GF-D8 (cell line): ENCODE measurements around the gene GNAZ.

ENCODE experiments used
- DNase-seq: peaks from one replicate; lab custom pipeline; 2025; lab: John Stamatoyannopoulos, UW

Gene GNAZ

DNA sequence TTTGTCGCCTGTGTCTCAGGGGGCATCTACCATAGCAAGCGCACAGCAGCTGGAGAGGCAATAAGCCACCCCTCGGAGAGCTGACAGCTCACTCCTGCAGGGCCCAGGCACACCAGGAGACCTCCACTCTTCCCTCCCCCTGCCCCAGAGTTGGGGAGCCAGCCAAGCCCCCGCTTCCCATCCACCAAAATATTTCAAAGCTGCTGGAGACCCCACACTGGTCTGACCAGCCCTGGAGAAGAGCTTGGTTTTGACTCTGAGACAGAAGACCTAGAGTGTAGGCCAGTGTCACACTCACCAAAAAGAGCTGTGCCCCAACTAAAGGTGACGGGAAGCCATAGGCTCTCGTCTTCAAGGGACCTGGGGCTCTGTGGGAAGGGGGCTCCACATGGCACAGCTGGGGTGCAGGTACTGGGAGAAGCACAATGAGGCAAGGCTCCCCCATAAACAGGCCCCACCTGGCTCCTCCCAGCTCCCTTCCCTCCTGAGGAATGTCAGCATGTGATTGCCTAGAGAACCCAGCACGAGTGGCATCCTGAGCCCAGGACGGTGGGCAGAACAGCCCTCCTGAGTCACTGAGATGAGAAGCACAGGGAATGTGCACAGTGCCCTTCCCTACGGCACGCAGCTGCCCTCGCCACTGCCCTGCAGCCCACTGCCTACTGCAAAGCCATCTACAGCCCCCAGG lies 5.8 kb upstream of the GNAZ start:
- DNase-seq, result no peak

- DNase-seq, result no peak
Observed at GRCh38 chr22:23065069-23065451, 5.3 kb upstream of the GNAZ start.

DNA sequence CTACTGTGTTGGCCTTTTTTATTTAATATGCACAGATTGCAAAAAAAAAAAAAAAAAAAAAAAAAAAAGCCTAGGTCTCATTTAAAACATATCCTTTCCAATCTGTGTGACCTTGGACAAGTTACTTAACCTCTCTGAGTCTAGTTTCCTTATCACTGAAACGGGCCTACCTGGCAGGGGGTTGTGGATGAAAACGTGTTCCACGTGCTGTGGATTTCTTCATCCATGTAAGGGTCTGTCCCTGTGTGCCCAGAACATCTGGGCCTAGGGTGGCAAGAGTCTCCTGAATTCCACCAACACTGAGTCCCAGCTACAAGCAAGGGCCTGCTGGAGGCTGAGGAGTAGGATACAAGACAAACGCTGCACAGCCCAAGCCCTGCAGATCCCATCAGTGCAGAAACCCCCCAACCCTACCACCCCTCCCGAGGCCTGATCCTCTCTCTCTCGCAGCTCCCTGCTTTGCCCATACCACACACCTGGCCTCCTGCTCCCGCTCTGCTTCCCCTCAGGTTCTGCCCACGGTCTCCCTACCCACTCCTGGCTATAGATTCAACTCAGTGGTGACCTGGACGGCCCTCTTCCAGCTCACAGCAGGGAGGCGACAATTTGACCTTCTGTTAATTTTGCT lies 4.7 kb upstream of the GNAZ start:
- no peak for DNase-seq

DNA sequence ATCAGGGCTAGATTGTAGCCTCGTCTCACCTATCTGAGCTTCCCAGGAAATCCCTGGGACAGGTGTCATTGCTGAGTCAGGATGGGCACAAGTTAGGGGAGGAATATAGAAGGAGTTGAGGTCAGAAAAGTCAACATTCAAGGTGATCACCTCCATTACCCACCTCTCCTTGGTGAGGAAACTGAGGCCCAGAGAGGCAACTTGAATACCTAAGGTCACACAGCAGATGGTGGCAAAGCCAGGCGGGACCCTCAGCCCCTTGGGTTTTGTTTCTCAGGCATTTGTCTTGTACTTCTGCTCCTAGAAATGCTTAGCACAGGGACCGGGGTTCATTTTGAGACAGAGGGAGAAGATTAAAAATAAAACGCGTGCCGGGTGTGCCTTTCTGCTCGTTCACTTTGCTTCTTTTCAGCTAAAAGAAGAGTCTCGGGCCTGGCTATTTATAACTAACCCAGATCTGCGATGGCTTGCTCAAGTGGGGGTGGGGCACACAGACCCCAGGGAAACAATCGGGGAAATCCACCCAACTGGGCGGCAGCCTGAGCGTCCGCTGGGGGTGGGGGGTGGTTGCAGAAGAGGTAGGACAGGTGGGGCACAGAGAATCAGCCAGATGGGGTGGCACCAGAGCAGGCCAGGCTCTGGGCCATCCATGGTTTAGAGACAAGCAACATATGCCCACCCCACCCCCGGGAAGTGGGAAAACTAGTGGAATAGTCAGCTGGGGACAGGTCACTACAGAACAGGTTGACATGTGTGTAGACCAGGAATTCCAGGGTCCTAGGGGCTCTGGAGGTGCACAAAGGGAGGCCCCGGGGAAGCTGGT lies 3.9 kb upstream of the GNAZ start:
- DNase-seq, result no peak

DNA sequence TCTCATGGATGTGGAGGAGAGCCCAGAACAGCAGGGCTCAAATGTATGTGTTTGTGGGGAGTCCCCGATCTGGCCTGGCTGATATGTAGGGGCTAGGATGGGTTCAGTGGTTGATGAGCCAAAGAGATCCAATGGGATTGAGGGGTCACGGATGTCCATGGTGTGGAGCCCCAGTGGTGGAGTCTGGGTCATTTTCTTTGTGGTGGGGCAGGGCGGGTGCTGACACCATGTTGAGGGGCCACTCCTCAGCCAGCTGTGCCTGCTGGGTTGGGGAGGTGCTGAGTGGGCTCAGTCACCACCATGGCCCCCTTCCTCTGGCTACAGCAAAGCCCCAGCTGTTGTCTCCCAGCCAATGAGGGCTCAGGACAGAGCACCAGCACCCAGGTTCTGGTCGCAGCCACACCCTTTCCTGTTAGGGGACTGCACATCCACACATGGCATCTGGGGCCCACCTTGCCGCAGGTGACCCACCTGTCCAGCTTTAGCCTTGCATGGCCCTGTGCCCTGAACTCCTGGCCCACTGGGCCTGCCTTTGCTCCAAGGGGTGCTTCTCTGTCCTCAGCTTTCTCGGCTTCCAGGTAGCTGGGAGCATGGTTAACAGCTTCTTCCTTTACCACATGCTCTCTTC lies 3.2 kb upstream of the GNAZ start:
- no peak for DNase-seq

DNA sequence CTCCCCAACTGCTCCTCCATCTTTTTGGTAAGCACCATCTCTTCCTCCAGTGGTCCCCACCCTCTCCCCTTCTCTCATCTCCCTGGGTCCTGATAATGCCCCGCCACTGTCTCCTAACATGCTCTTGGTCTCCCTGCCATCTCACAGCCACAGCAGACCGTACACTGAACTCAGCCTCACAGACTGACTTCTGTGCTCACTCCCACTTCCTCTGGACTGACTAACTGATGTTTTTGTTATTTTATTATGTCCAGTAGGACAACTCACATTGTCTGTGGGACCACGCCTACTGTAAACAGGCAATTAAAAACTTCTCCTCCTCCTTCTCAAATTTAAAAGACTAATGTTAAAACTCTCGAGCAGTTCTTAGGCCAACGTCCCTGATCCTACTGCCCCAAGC lies 2.6 kb upstream of the GNAZ start:
- DNase-seq, result no peak

DNA sequence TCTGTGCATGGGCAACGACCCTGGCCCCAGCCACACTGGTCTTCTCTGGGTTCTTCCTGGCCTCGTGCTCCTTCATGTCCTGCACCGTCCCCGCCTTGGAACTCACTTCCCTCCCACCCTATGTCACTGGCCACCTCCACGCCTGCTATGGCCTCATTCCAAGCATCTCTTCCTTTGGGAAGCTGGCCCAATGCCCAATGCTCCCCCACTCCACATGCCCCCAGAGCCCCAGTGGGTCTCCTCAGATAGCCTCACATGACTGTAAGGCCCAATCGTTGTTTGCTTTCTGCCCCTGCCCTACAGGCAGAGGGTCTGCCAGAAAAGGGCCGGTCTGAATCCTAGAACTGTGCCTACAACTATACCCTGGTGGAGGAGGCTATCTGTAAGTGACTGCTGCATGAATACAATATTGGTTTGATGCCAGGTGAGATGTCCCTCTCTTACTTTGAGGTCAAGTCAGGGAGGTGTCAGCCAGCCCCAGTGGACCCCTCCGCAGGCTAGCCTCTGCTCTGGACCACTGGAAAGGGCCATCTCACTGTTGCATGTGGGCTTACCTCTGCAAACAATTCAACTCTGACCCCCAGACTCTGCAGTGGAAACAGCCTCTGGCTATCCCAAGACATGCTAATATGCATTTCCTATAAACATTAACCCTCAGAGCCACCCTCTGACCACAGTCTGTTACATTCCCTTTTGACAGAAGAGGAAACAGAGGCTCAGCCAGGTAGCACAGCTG lies 2.1 kb upstream of the GNAZ start:
- no peak for DNase-seq

DNA sequence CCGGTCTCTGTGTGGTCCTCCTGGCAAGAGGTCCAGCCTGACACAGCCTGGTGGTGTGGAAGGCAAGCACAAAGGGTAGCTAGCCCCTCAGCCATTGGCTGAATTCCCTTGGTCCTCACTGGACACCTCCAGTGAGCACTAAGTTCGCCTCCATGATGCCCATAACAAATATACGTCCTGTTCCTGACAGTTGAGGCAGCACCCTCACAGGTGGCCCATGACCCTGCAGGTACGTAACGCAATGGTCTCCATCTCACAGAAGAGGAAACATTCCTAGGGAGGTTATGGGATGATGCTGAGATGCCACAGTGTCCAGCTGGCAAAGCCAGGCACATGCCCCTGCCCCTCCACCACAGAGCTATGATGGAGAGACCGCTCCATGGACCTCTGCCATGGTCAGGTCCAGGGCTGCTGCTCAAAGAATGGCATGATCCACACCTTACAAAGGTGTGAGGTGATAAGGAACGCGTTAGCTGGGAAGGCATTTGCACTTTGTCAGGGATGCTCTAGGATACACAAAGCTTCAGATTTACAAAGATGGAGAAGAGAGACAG lies 1.4 kb upstream of the GNAZ start:
- DNase-seq, result no peak

DNA sequence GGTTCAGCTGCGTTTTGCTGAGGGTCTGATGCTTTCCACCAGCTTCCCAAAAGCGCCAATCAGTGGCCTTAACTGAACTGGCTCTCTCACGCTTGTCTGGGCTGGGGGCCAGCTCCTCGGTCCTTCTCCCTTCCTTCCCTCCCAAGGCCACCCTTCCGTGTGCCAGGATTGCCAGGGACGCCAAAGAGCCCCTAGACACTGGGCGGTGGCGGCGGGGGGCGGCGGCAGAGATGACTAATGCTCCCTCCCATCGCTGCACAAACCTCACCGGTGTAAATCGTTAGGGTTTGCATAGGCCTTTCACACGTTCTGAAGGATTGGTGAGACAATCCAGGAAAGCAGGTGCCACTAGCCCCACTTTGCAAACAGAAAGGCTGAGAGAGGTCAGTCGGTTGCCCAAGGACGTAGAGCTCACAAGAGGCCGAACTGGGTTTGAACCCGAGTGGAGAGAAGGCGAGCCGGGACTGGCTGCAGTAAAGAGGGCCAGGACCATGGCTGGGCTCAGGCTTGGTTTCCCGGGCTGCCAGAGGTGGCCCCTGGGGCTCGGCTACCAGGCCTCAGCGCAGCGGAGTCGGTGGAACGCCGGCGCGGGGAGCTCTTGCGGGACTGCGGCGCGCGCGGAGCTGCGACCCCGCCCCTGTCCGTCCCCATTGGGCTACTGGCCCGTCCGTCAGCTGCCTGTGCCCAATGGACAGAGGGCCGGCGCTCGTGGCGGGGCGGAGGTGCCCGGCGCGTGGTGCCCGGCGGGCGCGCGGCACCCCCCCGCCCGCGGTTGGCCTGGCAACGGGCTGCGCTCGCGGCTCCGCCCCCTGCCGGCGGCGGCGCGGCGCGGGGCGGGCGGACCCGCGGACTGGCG lies 589 bp upstream of the GNAZ start:
- no peak for DNase-seq

- DNase-seq, result no peak
Observed at GRCh38 chr22:23071230-23072076, 1.1 kb downstream of the GNAZ start.

- DNase-seq, result no peak
Observed at GRCh38 chr22:23072077-23072910, 2.0 kb downstream of the GNAZ start.

- no peak for DNase-seq
Observed at GRCh38 chr22:23072911-23073491, 2.7 kb downstream of the GNAZ start.

GRCh38 chr22:23073526-23074229 lies 3.4 kb downstream of the GNAZ start:
- DNase-seq, result no peak

- DNase-seq, result no peak
Observed at GRCh38 chr22:23074451-23074850, 4.1 kb downstream of the GNAZ start.

DNA sequence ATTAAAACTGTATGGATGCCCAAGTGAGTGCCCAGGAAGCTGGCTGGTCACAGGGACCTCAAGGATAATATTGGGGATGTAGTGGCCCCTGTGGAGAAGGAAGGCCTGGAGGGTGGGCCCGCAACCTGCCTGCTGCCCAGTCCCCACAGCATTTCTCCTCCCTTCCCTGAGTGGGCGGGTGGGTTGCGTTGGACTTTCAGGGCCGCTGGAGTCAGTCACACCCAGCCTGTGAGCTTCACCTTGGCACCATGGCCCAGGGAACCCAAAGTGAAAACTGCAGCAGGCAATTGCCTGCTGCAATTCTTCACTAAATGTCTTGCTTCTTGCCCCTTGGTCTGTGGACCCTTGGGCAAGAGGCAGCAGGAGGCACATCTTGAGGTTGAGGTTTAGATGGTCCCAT lies 4.7 kb downstream of the GNAZ start:
- DNase-seq, result no peak

DNA sequence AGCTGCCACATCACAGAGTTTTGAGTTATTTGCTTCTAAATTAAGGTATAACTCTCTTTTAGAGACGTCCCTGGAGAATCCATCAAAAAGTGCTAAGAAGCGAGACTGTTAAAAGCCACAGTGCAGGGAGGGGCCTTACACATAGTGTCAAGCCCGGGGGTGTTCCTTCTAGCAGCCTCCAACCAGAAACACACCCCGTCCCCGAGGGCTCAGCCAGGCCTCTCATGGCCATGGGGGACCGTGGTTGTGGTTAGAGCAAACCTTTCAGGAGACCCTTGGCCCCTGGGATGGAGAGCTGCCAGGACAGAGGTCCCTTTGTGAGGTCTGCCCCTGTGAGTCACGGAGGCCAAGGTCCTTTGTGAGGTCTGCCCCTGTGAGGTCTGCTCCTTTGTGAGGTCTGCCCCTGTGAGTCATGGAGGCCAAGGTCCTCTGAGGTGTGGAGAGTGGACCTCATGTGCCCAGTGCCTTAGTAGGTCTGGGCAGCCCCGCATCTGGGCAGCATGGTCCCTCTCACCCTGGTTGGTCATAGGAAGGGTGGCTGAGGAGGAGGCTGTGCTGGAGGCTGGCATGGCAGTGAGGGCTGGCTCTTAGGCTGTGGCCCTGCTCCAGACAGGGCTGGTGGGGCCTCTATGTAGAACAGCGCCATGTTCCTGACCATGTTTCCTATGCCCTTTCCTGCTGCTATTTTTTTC lies 5.4 kb downstream of the GNAZ start:
- DNase-seq, result no peak

DNA sequence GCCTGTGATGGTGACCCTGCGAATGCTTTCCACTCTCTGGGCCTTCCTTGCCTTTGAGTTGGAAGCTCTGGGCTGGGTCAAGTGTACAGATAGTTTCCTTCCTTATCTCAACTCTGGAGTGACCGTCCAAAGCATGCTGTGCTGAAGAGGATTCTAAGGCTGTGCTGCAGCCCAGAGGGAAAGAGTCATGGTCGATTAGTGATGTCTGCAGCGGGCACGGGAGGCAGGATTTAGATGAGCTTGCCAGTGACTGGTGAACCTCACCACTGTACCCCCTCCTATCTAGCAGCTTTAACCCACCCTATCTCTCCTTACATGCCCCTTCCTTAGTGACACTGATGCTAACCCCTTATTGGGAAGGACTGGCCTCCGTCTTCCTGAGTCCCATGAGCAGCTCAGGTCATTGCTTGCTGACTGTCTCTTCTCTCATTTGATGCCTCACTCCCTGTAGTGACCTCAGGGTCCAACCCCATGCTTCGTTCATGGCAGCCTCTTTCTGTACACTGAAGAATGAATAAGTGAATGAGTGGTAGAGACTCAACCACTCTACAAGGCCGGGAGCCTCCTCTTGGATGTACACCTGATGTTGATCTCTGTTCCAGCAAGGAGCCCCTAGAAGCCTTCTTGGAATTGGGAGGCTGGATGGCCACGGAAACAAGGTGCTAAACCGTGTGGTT lies 6.7 kb downstream of the GNAZ start:
- no peak for DNase-seq
